ENCODE results near the gene EFNA1.

Gene EFNA1

DNA sequence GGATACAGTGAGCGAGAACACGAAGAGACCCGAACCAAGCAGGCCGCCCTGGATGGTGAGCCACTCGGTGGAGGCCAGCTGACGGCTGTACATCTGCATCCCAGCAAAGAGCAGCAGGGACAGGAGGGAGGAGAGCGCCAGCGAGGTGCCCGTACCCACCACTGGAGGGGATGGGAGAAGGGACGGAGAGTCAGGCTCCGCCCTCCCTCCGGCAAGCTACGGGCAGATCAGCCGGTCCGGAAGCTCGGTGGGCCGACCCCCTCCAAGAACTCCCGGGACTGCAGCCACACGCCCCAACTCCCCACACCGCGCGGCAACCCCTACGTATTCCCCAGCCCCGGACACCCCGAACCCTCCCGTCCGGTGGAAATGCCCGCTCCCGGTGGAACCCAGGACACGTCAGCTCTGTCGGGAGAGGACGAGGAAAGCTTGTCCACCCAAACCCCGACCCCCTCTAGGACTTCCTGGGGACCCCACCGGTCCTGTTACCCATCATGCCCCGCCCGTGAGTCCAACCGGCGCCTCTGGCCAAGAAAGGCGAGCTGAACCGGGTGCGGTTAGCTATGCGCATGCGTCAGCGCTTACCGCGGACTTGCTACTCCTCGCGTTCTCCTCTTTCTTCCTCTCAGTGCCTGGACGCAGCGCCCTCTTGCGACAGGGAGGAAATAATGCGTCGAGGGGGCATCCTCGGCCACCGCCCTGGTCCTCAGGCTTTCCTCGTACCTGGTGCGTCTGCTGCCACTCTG lies 45.2 kb downstream of the EFNA1 start, which contains the start of gene KRTCAP2:
Gene KRTCAP2 (minus strand): TSS at position 573 of the 746 bp plus-strand sequence. CDS start 80 bp downstream, at position 493.
- in situ Hi-C loops (cut with MboI; ENCODE audit: low sequenced_read_pairs) = no loop called here

DNA sequence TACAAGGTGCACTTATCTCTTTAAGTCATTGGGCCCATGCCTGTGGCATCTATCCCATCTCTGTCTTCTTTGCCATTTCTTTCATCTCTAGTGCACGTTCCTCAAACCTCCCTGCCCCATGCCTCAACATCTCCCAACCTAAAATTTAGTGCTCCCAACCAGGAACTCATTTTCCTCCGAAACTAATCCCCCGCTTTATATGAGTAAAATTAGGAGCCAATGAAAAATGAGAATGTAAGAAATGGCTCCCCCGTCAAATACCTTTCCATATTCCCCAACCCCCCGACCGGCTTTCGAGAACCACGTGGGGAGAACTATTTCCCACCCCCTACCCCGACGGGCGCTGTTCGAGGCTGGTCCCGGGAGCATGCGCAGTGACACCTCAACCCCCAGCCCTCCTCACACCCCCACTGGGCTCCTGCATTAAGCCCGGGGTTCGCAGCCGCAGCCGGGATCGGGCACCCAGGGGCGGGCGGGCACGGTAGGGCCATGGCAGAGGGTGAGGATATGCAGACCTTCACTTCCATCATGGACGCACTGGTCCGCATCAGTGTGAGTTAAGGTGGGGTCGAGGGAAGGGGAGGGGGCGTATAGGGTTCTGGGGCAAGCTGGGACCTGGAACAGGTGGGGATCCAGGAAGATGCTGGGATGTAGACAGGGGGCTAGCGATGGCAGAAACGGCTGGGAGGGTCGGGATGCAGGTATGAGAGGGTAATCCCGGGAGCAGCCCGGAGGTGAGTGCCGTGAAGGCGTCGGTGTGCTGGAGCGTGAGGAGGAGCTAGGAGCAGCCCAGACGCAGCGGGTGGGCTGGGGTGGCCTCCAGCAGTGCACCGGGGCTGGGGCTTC lies 46.0 kb downstream of the EFNA1 start, which contains the start of gene TRIM46:
Gene TRIM46 (plus strand): TSS at position 372 of the 846 bp plus-strand sequence. CDS start 118 bp downstream, at position 490.
- in situ Hi-C loops (cut with MboI; ENCODE audit: low sequenced_read_pairs) = no loop called here

DNA sequence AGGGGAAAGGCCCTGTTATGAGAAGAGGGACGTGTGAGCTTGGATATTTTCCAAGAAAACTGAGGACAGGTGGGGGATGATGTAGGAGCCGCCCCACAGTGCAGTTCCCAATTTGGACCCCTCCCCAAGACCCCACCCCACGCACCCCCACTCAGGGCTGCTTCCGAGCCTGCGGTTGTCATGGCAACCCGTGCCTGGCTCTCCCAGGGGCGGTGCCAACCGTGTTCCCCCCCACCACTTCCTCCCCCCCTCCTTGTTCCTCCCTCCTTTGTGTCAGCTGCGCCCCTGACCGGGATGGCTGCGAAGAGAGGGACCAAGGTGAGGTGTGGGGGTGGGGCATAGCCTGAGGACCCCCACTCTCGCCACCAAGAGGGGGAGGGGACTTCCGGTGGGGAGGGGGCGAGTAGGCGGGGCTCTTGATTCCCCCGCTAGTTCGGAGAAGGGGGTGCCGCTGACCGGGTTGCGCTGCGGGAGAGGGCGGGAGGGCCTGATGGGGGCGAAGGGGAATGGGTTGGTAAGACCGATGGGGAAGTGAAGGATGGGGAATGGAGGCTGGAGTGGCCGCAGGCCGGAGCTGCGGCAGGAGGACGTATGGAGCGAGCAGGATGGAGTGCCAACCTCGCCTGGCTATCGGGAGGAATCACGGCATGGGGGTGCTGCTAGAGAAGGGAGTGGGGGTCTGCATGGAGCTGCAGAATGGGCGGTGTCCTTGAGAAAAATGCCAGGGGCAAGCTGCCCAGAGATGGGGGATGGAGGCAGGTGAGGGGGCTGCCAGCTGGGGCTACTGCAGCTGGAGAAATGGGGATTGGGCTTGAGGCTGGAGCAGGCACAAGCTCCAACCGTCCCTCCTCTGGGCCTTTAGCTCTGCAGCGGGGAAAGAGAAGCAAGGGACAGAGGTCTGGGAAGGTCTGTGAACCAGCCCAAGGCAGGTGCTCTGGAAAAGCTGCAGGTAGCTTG lies 46.9 kb downstream of the EFNA1 start:
- in situ Hi-C loops (cut with MboI; ENCODE audit: low sequenced_read_pairs) = loop anchor here (25.0 kb wide), 1 partner anchor 413 kb away; no protein-coding TSS in a partner anchor

DNA sequence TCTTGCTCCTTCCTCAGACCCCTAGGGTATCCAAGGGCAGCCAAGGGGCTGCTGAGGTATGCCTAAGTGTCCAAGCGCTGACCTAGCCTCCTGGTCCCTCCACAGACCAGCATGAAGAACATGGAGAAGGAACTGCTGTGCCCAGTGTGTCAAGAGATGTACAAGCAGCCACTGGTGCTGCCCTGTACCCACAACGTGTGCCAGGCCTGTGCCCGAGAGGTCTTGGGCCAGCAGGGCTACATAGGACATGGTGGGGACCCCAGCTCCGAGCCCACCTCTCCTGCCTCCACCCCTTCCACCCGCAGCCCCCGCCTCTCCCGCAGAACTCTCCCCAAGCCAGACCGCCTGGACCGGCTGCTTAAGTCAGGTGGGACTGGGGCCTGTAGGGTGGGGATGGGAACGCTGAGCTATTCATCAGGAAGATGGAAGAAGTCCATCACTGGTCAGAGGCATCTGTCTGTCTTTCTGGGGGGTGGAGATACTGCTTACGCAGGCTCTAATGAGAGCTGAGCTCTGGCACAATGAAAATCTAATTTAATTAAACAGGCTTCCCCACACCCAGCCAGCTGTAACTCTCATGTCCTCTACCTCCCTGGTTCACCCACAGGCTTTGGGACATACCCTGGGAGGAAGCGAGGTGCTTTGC lies 47.7 kb downstream of the EFNA1 start:
- in situ Hi-C loops (cut with MboI; ENCODE audit: low sequenced_read_pairs) = loop anchor here (25.0 kb wide), 1 partner anchor 412 kb away; no protein-coding TSS in a partner anchor

DNA sequence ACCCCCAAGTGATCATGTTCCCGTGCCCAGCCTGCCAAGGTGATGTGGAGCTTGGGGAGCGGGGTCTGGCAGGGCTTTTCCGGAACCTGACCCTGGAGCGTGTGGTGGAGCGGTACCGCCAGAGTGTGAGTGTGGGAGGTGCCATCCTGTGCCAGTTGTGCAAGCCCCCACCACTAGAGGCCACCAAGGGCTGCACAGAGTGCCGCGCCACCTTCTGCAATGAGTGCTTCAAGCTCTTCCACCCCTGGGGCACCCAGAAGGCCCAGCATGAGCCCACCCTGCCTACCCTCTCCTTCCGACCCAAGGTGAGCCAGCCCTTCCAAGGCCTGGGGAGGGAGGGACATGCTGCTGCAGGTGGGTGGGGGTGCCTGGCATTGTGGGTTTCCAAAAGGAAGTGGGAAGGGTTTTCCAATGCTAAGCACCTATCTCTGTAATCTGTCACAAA lies 48.3 kb downstream of the EFNA1 start:
- in situ Hi-C loops (cut with MboI; ENCODE audit: low sequenced_read_pairs) = loop anchor here (25.0 kb wide), 1 partner anchor 411 kb away; no protein-coding TSS in a partner anchor

DNA sequence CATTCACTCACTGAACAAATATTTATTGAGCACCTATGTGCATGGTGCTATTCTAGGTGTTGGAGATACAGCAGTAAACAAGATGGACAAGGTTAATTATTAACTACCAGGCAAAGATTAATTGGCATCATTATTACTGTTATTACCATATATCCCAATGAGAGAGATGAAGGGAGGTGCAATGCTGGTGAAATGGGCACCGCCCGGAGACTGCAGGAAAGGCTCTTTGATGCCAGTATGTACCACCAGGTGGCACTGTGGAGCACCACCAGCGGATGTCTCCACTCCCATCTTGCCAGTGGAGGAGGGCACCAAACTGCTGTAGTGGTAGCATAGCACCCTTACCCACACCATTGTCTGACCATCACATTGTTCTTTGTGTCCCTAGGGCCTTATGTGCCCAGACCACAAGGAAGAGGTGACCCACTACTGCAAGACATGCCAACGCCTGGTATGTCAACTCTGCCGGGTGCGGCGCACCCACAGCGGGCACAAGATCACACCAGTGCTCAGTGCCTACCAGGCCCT lies 48.9 kb downstream of the EFNA1 start:
- in situ Hi-C loops (cut with MboI; ENCODE audit: low sequenced_read_pairs) = loop anchor here (25.0 kb wide), 1 partner anchor 411 kb away; no protein-coding TSS in a partner anchor

DNA sequence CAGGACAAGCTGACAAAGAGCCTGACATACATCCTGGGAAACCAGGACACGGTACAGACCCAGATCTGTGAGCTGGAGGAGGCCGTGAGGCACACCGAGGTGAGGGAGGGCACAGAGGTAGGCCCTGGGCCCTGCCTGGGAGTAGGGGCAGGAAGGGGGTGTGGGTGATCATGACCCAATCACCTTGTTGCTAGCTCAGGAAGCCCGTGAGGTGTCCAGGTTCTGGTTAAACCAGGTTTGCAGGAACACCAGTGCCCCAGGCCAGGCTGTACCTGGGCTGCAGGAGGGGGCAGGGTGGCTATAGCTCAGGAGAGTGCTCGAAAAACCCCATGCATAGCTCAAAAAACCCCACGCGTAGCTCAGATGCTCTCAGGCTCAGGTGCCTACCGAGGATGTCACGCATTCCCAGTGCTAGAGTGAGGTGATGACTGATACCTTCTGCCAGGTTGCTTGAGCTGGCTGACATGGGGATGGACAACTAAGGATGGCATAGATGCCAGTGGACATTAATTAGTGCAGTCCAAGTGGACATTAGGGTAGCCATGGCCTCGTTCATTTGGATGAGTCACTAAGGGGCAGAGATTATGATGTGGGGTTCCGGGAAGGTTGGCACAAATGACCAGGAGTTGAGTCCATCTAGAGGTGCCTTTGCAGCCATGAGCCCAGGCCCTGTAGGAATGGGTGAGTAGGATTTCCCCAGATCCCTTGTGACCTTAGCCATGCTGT lies 49.7 kb downstream of the EFNA1 start:
- in situ Hi-C loops (cut with MboI; ENCODE audit: low sequenced_read_pairs) = loop anchor here (25.0 kb wide), 1 partner anchor 410 kb away; no protein-coding TSS in a partner anchor

DNA sequence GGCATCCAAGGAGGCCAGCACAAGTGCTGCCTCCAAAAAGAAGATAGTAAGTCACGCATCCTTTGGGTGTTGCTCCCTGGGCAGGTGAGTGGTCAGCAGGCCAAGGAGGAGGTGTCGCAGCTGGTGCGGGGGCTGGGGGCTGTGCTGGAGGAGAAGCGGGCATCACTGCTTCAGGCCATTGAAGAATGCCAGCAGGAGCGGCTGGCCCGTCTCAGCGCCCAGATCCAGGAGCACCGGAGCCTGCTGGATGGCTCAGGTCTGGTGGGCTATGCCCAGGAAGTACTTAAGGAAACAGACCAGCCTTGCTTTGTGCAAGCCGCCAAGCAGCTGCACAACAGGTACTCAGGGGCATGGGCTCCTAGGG lies 50.2 kb downstream of the EFNA1 start:
- in situ Hi-C loops (cut with MboI; ENCODE audit: low sequenced_read_pairs) = loop anchor here (25.0 kb wide), 1 partner anchor 409 kb away; no protein-coding TSS in a partner anchor

DNA sequence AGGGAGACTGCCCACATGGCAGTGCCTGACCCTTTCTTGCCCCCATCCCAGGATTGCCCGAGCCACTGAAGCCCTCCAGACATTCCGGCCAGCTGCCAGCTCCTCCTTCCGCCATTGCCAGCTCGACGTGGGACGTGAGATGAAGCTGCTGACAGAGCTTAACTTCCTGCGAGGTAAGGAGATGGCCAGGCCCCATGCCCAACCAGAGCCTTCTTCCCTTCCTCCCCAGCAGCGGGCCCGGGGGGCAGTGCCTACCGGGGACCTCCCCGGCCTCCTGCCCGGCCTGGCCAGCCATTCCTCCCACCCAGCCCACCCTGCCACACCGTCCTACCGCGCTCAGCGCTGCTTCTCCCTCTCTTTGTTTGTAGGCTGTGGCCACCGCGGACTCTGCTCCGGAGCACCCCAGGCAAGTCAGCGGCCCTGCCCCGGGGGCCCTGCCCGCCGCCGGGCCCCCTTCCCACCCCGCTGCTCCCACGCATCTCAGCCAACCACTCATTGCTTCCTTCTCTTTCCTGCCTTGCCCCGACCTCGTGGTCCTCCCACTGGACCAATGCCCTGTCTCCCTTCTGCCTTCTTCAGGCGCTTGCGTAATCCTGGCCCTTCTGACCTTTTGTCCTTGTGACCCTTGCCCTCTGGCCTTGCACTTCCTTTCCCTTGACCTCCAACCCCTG lies 50.9 kb downstream of the EFNA1 start:
- in situ Hi-C loops (cut with MboI; ENCODE audit: low sequenced_read_pairs) = loop anchor here (25.0 kb wide), 1 partner anchor 409 kb away; no protein-coding TSS in a partner anchor

DNA sequence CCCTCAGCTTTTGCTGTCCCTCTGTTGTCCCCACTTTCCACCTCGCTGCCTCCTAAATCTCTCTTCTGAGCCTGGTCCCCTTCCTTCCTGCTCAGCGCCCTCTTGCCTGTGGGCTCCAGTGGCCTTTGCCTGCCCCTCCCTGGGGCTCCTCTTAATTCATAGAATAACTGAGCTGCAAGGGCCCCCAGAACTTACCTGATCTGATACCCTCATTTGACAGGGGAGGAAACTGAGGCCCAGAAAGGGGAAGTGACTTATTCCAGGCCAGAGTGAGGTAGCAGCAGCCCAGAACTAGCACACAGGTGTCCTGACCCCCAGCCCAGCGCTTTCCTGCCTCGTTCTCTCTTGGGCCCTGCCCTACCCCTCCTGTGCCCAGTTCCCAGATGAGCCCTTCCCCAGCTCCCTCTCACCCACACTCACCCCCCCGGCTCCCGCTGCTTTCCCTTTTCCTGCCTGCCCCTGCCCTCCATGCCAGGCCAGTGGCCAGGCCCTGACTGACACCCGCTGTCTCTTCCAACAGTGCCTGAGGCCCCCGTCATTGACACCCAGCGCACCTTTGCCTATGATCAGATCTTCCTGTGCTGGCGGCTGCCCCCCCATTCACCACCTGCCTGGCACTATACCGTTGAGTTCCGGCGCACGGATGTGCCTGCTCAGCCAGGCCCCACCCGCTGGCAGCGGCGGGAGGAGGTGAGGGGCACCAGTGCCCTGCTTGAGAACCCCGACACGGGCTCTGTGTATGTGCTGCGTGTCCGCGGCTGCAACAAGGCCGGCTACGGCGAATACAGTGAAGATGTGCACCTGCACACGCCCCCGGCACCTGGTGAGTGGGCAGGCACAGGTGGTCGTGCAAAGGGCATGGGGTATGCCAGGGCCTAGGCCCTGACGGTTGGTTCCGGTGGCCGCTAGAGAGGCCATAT lies 51.7 kb downstream of the EFNA1 start:
- in situ Hi-C loops (cut with MboI; ENCODE audit: low sequenced_read_pairs) = loop anchor here (25.0 kb wide), 1 partner anchor 408 kb away; no protein-coding TSS in a partner anchor

DNA sequence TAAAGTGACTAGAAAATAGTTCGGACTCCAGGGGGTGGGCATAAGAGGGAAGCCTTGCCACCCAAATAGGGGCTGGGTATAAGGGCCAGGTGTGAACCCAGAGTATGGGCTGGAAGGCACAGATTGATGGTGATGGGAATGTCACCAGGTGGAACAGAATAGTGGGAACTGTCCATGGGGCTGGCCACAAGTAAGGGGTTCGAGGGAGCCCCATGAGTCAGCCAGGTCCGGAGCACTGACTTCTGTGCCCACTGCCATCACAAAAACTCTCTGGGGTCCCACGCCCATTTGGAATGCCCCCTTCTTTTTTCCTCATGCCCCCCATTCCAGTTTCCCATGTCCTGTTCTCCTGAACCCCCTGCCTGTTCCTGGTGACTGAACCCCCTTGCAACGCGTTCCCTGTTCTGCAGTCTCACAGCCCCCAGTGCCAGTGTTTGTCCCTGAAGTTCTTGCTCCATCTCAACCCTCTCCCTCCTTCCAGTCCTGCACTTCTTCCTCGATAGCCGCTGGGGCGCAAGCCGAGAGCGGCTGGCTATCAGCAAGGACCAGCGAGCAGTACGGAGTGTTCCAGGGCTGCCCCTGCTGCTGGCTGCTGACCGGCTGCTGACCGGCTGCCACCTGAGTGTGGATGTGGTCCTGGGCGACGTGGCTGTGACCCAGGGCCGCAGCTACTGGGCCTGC lies 53.8 kb downstream of the EFNA1 start:
- in situ Hi-C loops (cut with MboI; ENCODE audit: low sequenced_read_pairs) = loop anchor here (25.0 kb wide), 1 partner anchor 406 kb away; no protein-coding TSS in a partner anchor

DNA sequence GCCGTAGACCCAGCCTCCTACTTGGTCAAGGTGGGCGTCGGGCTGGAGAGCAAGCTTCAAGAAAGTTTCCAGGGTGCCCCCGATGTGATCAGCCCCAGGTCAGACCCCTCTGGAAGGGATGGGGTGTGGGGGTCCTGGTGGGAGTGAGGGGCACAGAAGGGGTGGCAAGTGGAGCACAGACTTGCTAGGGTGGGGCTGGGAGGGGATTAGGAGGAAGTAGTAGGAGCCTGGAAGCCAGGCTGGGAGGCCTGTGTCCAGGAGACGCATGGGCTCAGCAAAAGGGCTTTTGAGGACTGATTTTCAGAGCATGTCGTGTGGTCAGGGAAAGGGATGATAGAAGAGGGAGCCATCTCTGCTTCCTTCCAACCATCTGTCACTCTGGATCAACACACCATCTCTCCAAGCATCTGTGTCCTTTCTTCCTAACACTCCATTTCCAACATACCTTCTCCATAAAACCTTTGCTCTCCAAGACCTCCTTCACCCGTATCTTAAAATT lies 54.4 kb downstream of the EFNA1 start:
- in situ Hi-C loops (cut with MboI; ENCODE audit: low sequenced_read_pairs) = loop anchor here (25.0 kb wide), 1 partner anchor 405 kb away; no protein-coding TSS in a partner anchor

DNA sequence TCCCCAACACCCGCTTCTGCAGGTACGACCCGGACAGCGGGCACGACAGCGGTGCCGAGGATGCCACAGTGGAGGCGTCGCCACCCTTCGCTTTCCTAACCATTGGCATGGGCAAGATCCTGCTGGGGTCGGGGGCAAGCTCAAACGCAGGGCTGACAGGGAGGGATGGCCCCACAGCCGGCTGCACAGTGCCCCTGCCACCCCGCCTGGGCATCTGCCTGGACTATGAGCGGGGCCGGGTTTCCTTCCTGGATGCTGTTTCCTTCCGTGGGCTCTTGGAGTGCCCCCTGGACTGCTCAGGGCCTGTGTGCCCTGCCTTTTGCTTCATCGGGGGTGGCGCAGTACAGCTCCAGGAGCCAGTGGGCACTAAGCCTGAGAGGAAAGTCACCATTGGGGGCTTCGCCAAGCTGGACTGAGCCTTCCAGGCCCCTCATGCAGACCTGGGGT lies 56.1 kb downstream of the EFNA1 start:
- in situ Hi-C loops (cut with MboI; ENCODE audit: low sequenced_read_pairs) = loop anchor here (25.0 kb wide), 1 partner anchor 404 kb away; no protein-coding TSS in a partner anchor

DNA sequence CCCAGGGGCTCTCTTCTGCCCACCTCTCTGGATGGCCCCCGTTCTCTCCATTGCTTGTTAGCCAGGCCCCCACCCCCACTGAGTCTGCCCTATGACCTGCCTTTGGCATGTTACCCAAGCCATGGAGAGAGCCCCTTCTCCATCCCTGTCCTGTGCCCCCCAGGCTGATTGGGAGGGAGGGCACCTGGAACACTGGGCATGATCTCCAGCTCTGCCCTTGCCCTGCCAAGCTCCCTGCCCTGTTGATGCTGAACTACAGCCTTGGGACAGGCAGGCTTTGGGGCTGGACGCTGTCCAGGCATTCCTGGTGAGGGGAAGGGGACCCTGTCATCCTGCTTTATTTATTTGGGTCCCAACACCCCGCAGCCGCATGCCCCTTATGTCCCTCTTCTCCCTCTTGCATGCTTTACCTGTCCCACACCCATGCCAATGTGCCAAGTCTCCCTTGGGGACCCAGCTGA lies 56.7 kb downstream of the EFNA1 start:
- in situ Hi-C loops (cut with MboI; ENCODE audit: low sequenced_read_pairs) = loop anchor here (25.0 kb wide), 1 partner anchor 403 kb away; no protein-coding TSS in a partner anchor

Data from HL-60/S4 treated with phorbol 12-myristate 13-acetate at 8.2 ng/mL for 4 days and 3 days (cell line).